K562 (cell line): ENCODE results near the gene FRRS1L. TPM values are rescaled to one million over a fixed set of nuclear protein-coding genes. Genes with fewer than 3 reads are reported as not detected.

Experiments
- ARID3A ChIP-seq: IDR thresholded peaks from 2 replicates; pipeline ENCODE4 v1.6.1; 2012; ENCODE audit warnings: low read depth, low read length, improper control_type of control experiment, borderline replicate concordance
- ASH1L ChIP-seq: fragments of 450-650 bp; IDR thresholded peaks from 2 replicates; pipeline ENCODE4 v1.6.1; 2018; ENCODE audit warnings: borderline replicate concordance, mild to moderate bottlenecking, low read depth; ENCODE audit not compliant: partially characterized antibody
- ATF6 ChIP-seq: sonication (generic); formaldehyde crosslinking; IDR thresholded peaks from 2 replicates; pipeline ENCODE4 v1.4.0; 2020; ENCODE audit warnings: mild to moderate bottlenecking, missing genetic modification reagents
- BHLHE40 ChIP-seq: IDR thresholded peaks from 2 replicates; pipeline ENCODE4 v1.6.1; 2011; ENCODE audit warnings: low read length, improper control_type of control experiment
- FIP1L1 ChIP-seq: fragments of 200-400 bp; formaldehyde crosslinking; IDR thresholded peaks from 2 replicates; pipeline ENCODE4 v1.6.1; 2018; ENCODE audit warnings: mild to moderate bottlenecking, low read depth, low read length; ENCODE audit not compliant: poor library complexity, severe bottlenecking
- FOXK1 ChIP-seq: sonication (generic); formaldehyde crosslinking; IDR thresholded peaks from 2 replicates; pipeline ENCODE4 v1.8.0; 2022; ENCODE audit warnings: missing genetic modification reagents, mild to moderate bottlenecking, borderline replicate concordance
- FOXK2 ChIP-seq, 2 experiments: fragments of 450-650 bp; IDR thresholded peaks in 1 of 2; conservative IDR thresholded peaks in 1 of 2; 2 replicates each; pipeline ENCODE4 v1.6.1; 2016; ENCODE audit warnings: low read depth in 2 of 2, mild to moderate bottlenecking in 1 of 2
- GMEB1 ChIP-seq: fragments of 250-450 bp; sonication (Bioruptor Pico); IDR thresholded peaks from 2 replicates; pipeline ENCODE4 v1.4.0; 2020; ENCODE audit warnings: mild to moderate bottlenecking
- HNRNPH1 ChIP-seq: fragments of 200-400 bp; formaldehyde crosslinking; optimal IDR thresholded peaks from 2 replicates; pipeline ENCODE3; 2017; ENCODE audit warnings: low read depth, mild to moderate bottlenecking, low read length, moderate library complexity
- MAFG ChIP-seq: fragments of 450-650 bp; conservative IDR thresholded peaks from 2 replicates; pipeline ENCODE4 v1.6.1; 2016; ENCODE audit warnings: missing genetic modification characterization, missing compliant biosample characterization
- MLLT1 ChIP-seq, 2 experiments: fragments of 450-650 bp; IDR thresholded peaks; 2 replicates each; pipeline ENCODE4 v1.6.1; 2016
- NBN ChIP-seq: fragments of 450-650 bp; IDR thresholded peaks from 2 replicates; pipeline ENCODE4 v1.6.1; 2016; ENCODE audit warnings: low read depth, mild to moderate bottlenecking
- NFE2 ChIP-seq: IDR thresholded peaks from 2 replicates; pipeline ENCODE4 v1.6.1; 2014; ENCODE audit warnings: antibody characterized with exemption, low read depth
- NFRKB ChIP-seq: fragments of 450-650 bp; IDR thresholded peaks from 2 replicates; pipeline ENCODE4 v1.6.1; 2016; ENCODE audit warnings: low read depth
- PHF20 ChIP-seq: fragments of 450-650 bp; IDR thresholded peaks from 2 replicates; pipeline ENCODE4 v1.6.1; 2018; ENCODE audit not compliant: partially characterized antibody
- RBM14 ChIP-seq: fragments of 200-400 bp; formaldehyde crosslinking; IDR thresholded peaks from 2 replicates; pipeline ENCODE4 v1.6.1; 2018; ENCODE audit warnings: low read depth, mild to moderate bottlenecking, low read length, moderate library complexity, borderline replicate concordance; ENCODE audit not compliant: insufficient read depth
- STAT5A ChIP-seq: IDR thresholded peaks from 2 replicates; pipeline ENCODE4 v1.6.1; 2012; ENCODE audit warnings: low read length, inconsistent platforms, borderline replicate concordance
- TEAD4 ChIP-seq, 2 experiments: sonication (generic) in 1 of 2; formaldehyde crosslinking in 1 of 2; IDR thresholded peaks; 2 replicates each; pipeline versions ENCODE4 v1.6.1 to v1.8.0; 2012 to 2022; ENCODE audit warnings: borderline replicate concordance in 1 of 2, inconsistent platforms in 1 of 2, low read length in 1 of 2, mild to moderate bottlenecking in 1 of 2, missing genetic modification reagents in 1 of 2
- ZBTB17 ChIP-seq: fragments of 450-650 bp; formaldehyde crosslinking; IDR thresholded peaks from 2 replicates; pipeline ENCODE4 v1.4.0; 2020; ENCODE audit warnings: mild to moderate bottlenecking
- ZNF239 ChIP-seq: fragments of 250-450 bp; sonication (Bioruptor Pico); IDR thresholded peaks from 2 replicates; pipeline ENCODE4 v1.4.0; 2020; ENCODE audit warnings: mild to moderate bottlenecking
- polyA plus RNA-seq, 8 experiments: library from polyadenylated mRNA; depleted of rRNA in 4 of 8; stranded (reverse) in 5 of 8; unstranded in 3 of 8; fragments of >200 nt; fragmentation: Nextera tagmentation in 2 of 8; fragmentation: Illumina TruSeq in 1 of 8; extraction: Ambion mirVana in 2 of 8; extraction: Trizol in 1 of 8; gene quantifications; 2 replicates each; pipeline versions ENCODE4 v1.2.1 to v1.2.3, GENCODE V29; 2011 to 2014; ENCODE audit warnings: inconsistent platforms in 1 of 8, missing spikeins in 1 of 8
- total RNA-seq, 7 experiments: library from RNA; depleted of rRNA in 6 of 7; stranded (reverse); fragments of >200 nt in 6 of 7; fragmentation: Illumina TruSeq in 2 of 7; extraction: Trizol in 2 of 7; gene quantifications; 2 replicates each; pipeline versions ENCODE4 v1.2.1 to v1.2.3, GENCODE V29; 2011 to 2021; ENCODE audit warnings: low replicate concordance in 1 of 7

The FRRS1L gene
- total and polyA plus RNA-seq, 9 of the 15 experiments (the other 6 are each of a cell fraction or from before 2014, with no cell fraction given), result under 0.01 to 0.04 (median 0.03) TPM; not detected in 5

- no peak for TF ChIP-seq MLLT1 (IDR thresholded peaks at IDR 0.05)
- no peak for TF ChIP-seq HNRNPH1
- peak; percentile 34; the same call in 1 of the 2 replicates for TF ChIP-seq GMEB1
- TF ChIP-seq ARID3A, result peak; percentile 64; the same call in 1 of the 2 replicates
- 0 out of 2 replicates have a peak, but pooled peaks have one; percentile 2 for TF ChIP-seq FOXK1 (CRISPR knock-in tag)
- peak; percentile 74 to 75 for TF ChIP-seq FOXK2 (conservative IDR thresholded peaks at IDR 0.05 in 1 of 2, IDR thresholded peaks at IDR 0.05 in 1 of 2; ENCODE audit: low read depth in 2 of 2)
- peak; percentile 62; the same call in 1 of the 2 replicates for TF ChIP-seq NFRKB
- peak; percentile 39; the same call in 1 of the 2 replicates for TF ChIP-seq STAT5A
- peak; percentile 78 for TF ChIP-seq BHLHE40
- TF ChIP-seq NBN, result peak; percentile 85
- no peak for TF ChIP-seq ZNF239
- no peak for TF ChIP-seq ASH1L
- peak; percentile 99 for TF ChIP-seq NFE2
- TF ChIP-seq ZBTB17 (CRISPR knock-in tag), result no peak
- TF ChIP-seq PHF20, result no peak
- TF ChIP-seq TEAD4 (IDR thresholded peaks at IDR 0.05; ENCODE audit: low read length), result peak; percentile 74
- TF ChIP-seq TEAD4 (CRISPR knock-in tag; IDR thresholded peaks at IDR 0.05; ENCODE audit: borderline replicate concordance), result no peak
- TF ChIP-seq RBM14, result no peak
- TF ChIP-seq ATF6, result no peak
- TF ChIP-seq FIP1L1, result no peak
- peak; percentile 100 for TF ChIP-seq MAFG (tag)
These were observed 44.1 kb downstream of the FRRS1L start (continued) for GRCh38 chr9:109122726-109123621.
